Spleen (tissue), 7 donors: ENCODE results near the gene OPRL1.

Source experiments
- POLR2A ChIP-seq, 3 donors: fragments of 450-650 bp; IDR thresholded peaks; one replicate each; pipeline ENCODE4 v1.5.1; 2017; ENCODE audit warnings: antibody characterized with exemption in 3 of 3, mild to moderate bottlenecking in 1 of 3
- POLR2AphosphoS5 ChIP-seq, 3 donors: sonication (generic); formaldehyde crosslinking; IDR thresholded peaks; one replicate each; pipeline ENCODE4 v1.5.1; 2017; ENCODE audit warnings: antibody characterized with exemption in 3 of 3
- TF ChIP-seq, protein P1 (sequence below), 11 experiments: fragments of 200-600 bp in 7 of 11; fragments of 450-650 bp in 4 of 11; sonication (generic) in 4 of 11; IDR thresholded peaks in 8 of 11; conservative IDR thresholded peaks in 3 of 11; 1 replicate in 7 of 11; 2 replicates in 4 of 11; pipeline versions ENCODE4 v1.4.0 to v1.8.0; 2016 to 2021; ENCODE audit warnings: antibody characterized with exemption in 11 of 11, inconsistent platforms in 4 of 11, mild to moderate bottlenecking in 1 of 11
- donor health status: DM: no; HTN: no; CAD: no; lungs with moderate emphysema.
- donor health status: DM: no; HTN: no; CAD: no.
- donor health status: DM: no; HTN: no; CAD: no.

DNA sequence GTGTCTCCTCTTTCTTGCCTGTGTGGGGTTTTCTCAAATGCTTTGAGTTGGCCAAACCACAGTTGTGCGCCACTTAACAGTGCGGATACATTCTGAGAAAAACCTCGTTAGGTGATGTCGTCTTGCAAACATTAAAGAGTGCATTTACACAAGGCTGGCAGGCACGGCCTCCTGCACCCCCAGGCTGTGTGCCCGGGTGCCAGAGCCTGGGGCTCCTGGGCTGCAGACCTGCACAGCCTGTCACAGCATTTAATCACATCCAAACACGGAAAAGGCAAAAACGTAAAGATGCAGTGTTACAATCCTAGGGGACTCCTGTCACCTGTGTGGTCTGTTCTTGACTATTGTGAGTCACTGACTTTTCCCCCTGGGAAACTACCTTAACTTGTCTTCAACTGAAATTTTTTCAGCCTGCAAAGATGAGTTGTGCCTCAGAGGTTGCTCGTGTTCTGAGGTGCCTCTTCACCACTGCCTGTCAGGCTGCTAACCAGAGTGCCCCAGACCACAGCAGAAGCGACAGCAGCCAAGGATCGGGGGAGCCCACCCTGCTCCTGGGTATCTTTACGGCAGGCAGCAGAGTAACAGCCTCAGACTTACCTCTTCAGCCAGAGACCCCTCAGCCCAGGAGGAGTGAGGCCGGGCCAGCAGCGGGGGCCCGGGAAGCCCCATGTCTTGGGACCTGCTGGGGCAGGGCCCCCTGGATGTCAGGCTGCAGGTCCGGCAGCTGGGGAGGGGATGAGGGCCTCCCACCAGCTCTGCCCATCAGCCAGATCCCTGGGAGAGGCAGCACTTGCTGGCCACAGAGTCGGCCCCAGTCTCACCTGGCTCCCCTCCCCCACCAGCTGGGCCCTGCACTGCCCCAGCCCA is 44.6 kb upstream of the OPRL1 start:
- TF ChIP-seq, protein P1, sequence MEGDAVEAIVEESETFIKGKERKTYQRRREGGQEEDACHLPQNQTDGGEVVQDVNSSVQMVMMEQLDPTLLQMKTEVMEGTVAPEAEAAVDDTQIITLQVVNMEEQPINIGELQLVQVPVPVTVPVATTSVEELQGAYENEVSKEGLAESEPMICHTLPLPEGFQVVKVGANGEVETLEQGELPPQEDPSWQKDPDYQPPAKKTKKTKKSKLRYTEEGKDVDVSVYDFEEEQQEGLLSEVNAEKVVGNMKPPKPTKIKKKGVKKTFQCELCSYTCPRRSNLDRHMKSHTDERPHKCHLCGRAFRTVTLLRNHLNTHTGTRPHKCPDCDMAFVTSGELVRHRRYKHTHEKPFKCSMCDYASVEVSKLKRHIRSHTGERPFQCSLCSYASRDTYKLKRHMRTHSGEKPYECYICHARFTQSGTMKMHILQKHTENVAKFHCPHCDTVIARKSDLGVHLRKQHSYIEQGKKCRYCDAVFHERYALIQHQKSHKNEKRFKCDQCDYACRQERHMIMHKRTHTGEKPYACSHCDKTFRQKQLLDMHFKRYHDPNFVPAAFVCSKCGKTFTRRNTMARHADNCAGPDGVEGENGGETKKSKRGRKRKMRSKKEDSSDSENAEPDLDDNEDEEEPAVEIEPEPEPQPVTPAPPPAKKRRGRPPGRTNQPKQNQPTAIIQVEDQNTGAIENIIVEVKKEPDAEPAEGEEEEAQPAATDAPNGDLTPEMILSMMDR (IDR thresholded peaks at IDR 0.05 in 8 of 11, conservative IDR thresholded peaks at IDR 0.05 in 3 of 11) = no peak
- no peak for TF ChIP-seq POLR2A (IDR thresholded peaks at IDR 0.05)
- peak in 2 of 3 donors; percentile 5 to 36 for TF ChIP-seq POLR2AphosphoS5 (IDR thresholded peaks at IDR 0.05)
